H1 (cell line): ENCODE data around the gene GRIK4. TPM values are rescaled to one million over a fixed set of nuclear protein-coding genes. Genes with fewer than 3 reads are reported as not detected.

Experiments
- CHD7 ChIP-seq: fragments of 300-600 bp; sonication (generic); IDR thresholded peaks from 2 replicates; pipeline ENCODE4 v1.7.1; 2012; ENCODE audit warnings: low read length, moderate library complexity, mild to moderate bottlenecking, inconsistent platforms; ENCODE audit not compliant: insufficient replicate concordance
- EGR1 ChIP-seq: IDR thresholded peaks from 2 replicates; pipeline ENCODE4 v1.6.1; 2011; ENCODE audit warnings: low read depth, low read length, borderline replicate concordance
- POLR2AphosphoS5 ChIP-seq: IDR thresholded peaks from 2 replicates; pipeline ENCODE4 v1.6.1; 2011; ENCODE audit warnings: low read depth, low read length
- POU5F1 ChIP-seq: IDR thresholded peaks from 2 replicates; pipeline ENCODE4 v1.6.1; 2011; ENCODE audit warnings: low read depth, mild to moderate bottlenecking, low read length, moderate library complexity
- polyA plus RNA-seq, 7 experiments: library from polyadenylated mRNA; depleted of rRNA in 3 of 7; stranded (reverse) in 5 of 7; unstranded in 2 of 7; fragments of >200 nt in 5 of 7; fragments of 200-250 nt in 2 of 7; gene quantifications; 1 replicate in 5 of 7; 2 replicates in 1 of 7; 4 replicates in 1 of 7; pipeline versions ENCODE4 v1.2.1 to v1.2.3, GENCODE V29; 2011 to 2013; ENCODE audit warnings: missing spikeins in 2 of 7, mixed read lengths in 2 of 7
- total RNA-seq: library from RNA; stranded (reverse); fragmentation: NEBNext Ultra II Directional; extraction: Animal tissue kit (Norgen Biotek cat#: 25700); gene quantifications from 2 replicates; pipeline ENCODE4 v1.2.1, GENCODE V29; 2021

Gene GRIK4
- total and polyA plus RNA-seq, 2 of the 8 experiments (the other 6 are each of a cell fraction or from before 2014, with no cell fraction given), result 1.2 to 2.9 TPM

- TF ChIP-seq CHD7 (no peak), POU5F1 (no peak), POLR2AphosphoS5 (no peak), EGR1 (no peak)
- TF ChIP-seq, all 59 proteins: peak for 0
Measured at GRCh38 chr11:120574876-120575275, 63.3 kb downstream of the GRIK4 start (continued).
